Gastrocnemius medialis (tissue), 4 donors: ENCODE measurements around the gene ARHGEF7. TPM values are rescaled to one million over a fixed set of nuclear protein-coding genes. Genes with fewer than 3 reads are reported as not detected.

Experiments
- ATAC-seq, 2 donors: fragments of 150-250 bp; one replicate each; pipeline ENCODE4 v1.9.1; 2016
- DNase-seq, 2 donors: peaks; one replicate each; pipeline ENCODE4 v3.0.0-alpha.2; 2019
- H3K27ac ChIP-seq, 4 donors: fragments of 200-600 bp; sonication (generic); 1 replicate in 1 of 4; 2 replicates in 3 of 4; pipeline ENCODE4 v1.5.1; 2016 to 2018; ENCODE audit warnings: mild to moderate bottlenecking in 2 of 4, moderate library complexity in 1 of 4
- H3K27me3 ChIP-seq, 3 donors: fragments of 200-600 bp; sonication (generic) in 2 of 3; 1 replicate in 1 of 3; 2 replicates in 2 of 3; pipeline versions ENCODE4 v1.5.1 to v1.6.0; 2016 to 2019; ENCODE audit warnings: mild to moderate bottlenecking in 1 of 3, moderate library complexity in 1 of 3
- H3K36me3 ChIP-seq, 2 donors: fragments of 200-600 bp; sonication (generic) in 1 of 2; one replicate each; pipeline ENCODE4 v1.5.1; 2017 to 2018
- H3K4me1 ChIP-seq, 2 donors: fragments of 200-600 bp; sonication (generic) in 1 of 2; one replicate each; pipeline ENCODE4 v1.5.1; 2016 to 2017; ENCODE audit warnings: mild to moderate bottlenecking in 2 of 2
- H3K4me3 ChIP-seq, 4 donors: fragments of 200-600 bp; sonication (generic) in 3 of 4; 1 replicate in 1 of 4; 2 replicates in 3 of 4; pipeline ENCODE4 v1.5.1; 2016 to 2019; ENCODE audit warnings: mild to moderate bottlenecking in 2 of 4
- H3K9me3 ChIP-seq, 3 donors: fragments of 200-600 bp; sonication (generic) in 2 of 3; 1 replicate in 1 of 3; 2 replicates in 2 of 3; pipeline ENCODE4 v1.5.1; 2016 to 2019
- CTCF ChIP-seq, 5 experiments: fragments of 450-650 bp in 3 of 5; fragments of 200-600 bp in 2 of 5; sonication (generic) in 2 of 5; IDR thresholded peaks in 4 of 5; conservative IDR thresholded peaks in 1 of 5; 1 replicate in 4 of 5; 2 replicates in 1 of 5; pipeline ENCODE4 v1.5.1; 2016 to 2019; ENCODE audit warnings: antibody characterized with exemption in 5 of 5, mild to moderate bottlenecking in 3 of 5, moderate library complexity in 3 of 5
- POLR2A ChIP-seq, 2 donors: fragments of 450-650 bp; IDR thresholded peaks; one replicate each; pipeline ENCODE4 v1.6.1; 2017; ENCODE audit warnings: antibody characterized with exemption in 2 of 2, mild to moderate bottlenecking in 2 of 2, moderate library complexity in 2 of 2
- in situ Hi-C, 4 donors: fragments of 200-750 bp; cut with MboI; loops; one replicate each; pipeline versions ENCODE4 v1.15.0 to v1.8.0; 2017; ENCODE audit warnings: low sequenced_read_pairs in 4 of 4
- intact Hi-C: fragments of 100-400 bp; cut with DNase I; formaldehyde crosslinking; loops from one replicate; pipeline ENCODE4 v1.15.1; 2023; ENCODE audit warnings: low total_unique reads
- total RNA-seq, 4 donors: library from RNA; depleted of rRNA; stranded (reverse); fragments of >200 nt; gene quantifications; one replicate each; pipeline versions ENCODE4 v1.1.0 to v1.2.3, GENCODE V29; 2016

Gene ARHGEF7
- total RNA-seq, 4 donors from 2014 or later: 24.5 to 56.9 (median 31.3) TPM

DNA sequence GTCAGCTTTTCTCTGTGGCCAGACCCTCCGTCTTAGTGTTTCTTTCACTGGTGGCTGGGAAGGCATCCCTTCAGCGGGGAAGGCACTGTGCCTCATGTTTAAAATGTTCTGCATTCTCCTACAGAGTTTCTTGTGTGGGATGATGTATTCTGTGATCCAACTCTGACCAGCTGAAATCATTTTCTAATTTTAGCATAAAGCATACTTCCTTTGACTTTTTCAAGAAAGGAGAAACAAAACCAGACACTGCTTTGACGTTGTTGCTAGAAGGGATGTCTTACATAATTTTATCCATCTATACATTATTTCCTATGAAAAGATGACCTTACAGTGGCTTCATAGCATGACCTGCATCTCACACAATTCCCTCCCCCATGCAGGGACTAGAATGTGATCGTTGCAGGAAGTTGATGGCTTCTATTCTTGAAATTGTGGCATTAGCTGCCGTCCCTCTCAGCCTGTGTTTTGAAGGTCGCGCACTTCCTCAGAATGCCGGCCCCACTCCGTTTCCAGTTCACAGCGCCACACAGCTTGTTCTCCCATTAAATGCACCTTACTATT is 166.7 kb downstream of the ARHGEF7 start:
- Histone ChIP-seq H3K9me3 (no peaks in the 10 kb centered on the region), H3K27ac (peak overlapping the region; percentile 78 to 86 (median 82)), H3K4me1 (peaks cover 29 to 36% of the 10 kb centered on the region in 2 donors), H3K36me3 (peaks cover 0 to 57% of the 10 kb centered on the region in 2 donors), H3K27me3 (no peaks in the 10 kb centered on the region), H3K4me3 (no peak overlapping the region)
- intact Hi-C loops: loop anchor here (5.0 kb wide), 2 partner anchors 55 to 160 kb away; no protein-coding TSS in a partner anchor
- ATAC-seq (peak; percentile 32 to 55), DNase-seq (no peak)
- in situ Hi-C loops: no loop called here
- no peak for TF ChIP-seq POLR2A (IDR thresholded peaks at IDR 0.05)
- TF ChIP-seq CTCF (IDR thresholded peaks at IDR 0.05 in 4 of 5, conservative IDR thresholded peaks at IDR 0.05 in 1 of 5): no peak

GRCh38 chr13:111282425-111282824 is 167.3 kb downstream of the ARHGEF7 start:
- no peaks in the 10 kb centered on the region for H3K27me3 ChIP-seq
- intact Hi-C loops: loop anchor here (5.0 kb wide), 2 partner anchors 55 to 160 kb away; no protein-coding TSS in a partner anchor
- H3K27ac ChIP-seq: peak overlapping the region; percentile 78 to 86 (median 82)
- H3K36me3 ChIP-seq: peaks cover 0 to 58% of the 10 kb centered on the region in 2 donors
- peaks cover 29 to 36% of the 10 kb centered on the region in 2 donors for H3K4me1 ChIP-seq
- in situ Hi-C loops: no loop called here
- no peaks in the 10 kb centered on the region for H3K9me3 ChIP-seq
- TF ChIP-seq POLR2A (IDR thresholded peaks at IDR 0.05) (no peak), CTCF (IDR thresholded peaks at IDR 0.05 in 4 of 5, conservative IDR thresholded peaks at IDR 0.05 in 1 of 5) (no peak)
- no peak for DNase-seq
- no peak overlapping the region for H3K4me3 ChIP-seq
- no peak for ATAC-seq

GRCh38 chr13:111282997-111283396 is 167.9 kb downstream of the ARHGEF7 start:
- peaks cover 0 to 60% of the 10 kb centered on the region in 2 donors for H3K36me3 ChIP-seq
- TF ChIP-seq CTCF (IDR thresholded peaks at IDR 0.05 in 4 of 5, conservative IDR thresholded peaks at IDR 0.05 in 1 of 5) (no peak), POLR2A (IDR thresholded peaks at IDR 0.05) (no peak)
- in situ Hi-C loops: no loop called here
- no peak overlapping the region for H3K4me3 ChIP-seq
- H3K27me3 ChIP-seq: no peaks in the 10 kb centered on the region
- peaks cover 29 to 30% of the 10 kb centered on the region in 2 donors for H3K4me1 ChIP-seq
- DNase-seq (no peak), ATAC-seq (no peak)
- H3K27ac ChIP-seq: peak overlapping the region; percentile 78 to 86 (median 82)
- intact Hi-C loops: loop anchor here (5.0 kb wide), 2 partner anchors 56 to 161 kb away; no protein-coding TSS in a partner anchor
- no peaks in the 10 kb centered on the region for H3K9me3 ChIP-seq

GRCh38 chr13:111283457-111283856 is 168.3 kb downstream of the ARHGEF7 start:
- Histone ChIP-seq H3K36me3 (peaks cover 0 to 64% of the 10 kb centered on the region in 2 donors), H3K27me3 (no peaks in the 10 kb centered on the region), H3K4me3 (no peak overlapping the region), H3K9me3 (no peaks in the 10 kb centered on the region), H3K27ac (peak overlapping the region in 1 of 4 donors; percentile 86), H3K4me1 (peaks cover 27 to 28% of the 10 kb centered on the region in 2 donors)
- intact Hi-C loops: loop anchor here (5.0 kb wide), 2 partner anchors 56 to 161 kb away; no protein-coding TSS in a partner anchor
- in situ Hi-C loops: no loop called here
- ATAC-seq (no peak), DNase-seq (no peak)
- no peak for TF ChIP-seq CTCF (IDR thresholded peaks at IDR 0.05 in 4 of 5, conservative IDR thresholded peaks at IDR 0.05 in 1 of 5)
- no peak for TF ChIP-seq POLR2A (IDR thresholded peaks at IDR 0.05)
